NCI-H2107 (cell line): ENCODE data around the gene PHF20.
A peak's percentile ranks its signal among the peaks of the same experiment; 100 is the strongest.
"Not testable (repeated sequence)": the region's sequence is repeated elsewhere in the genome, so short reads cannot be mapped to it uniquely, and the experiment has no call there.

ENCODE experiments used
- DNase-seq: peaks from one replicate; lab custom pipeline; 2025; lab: John Stamatoyannopoulos, UW

Gene PHF20

DNA sequence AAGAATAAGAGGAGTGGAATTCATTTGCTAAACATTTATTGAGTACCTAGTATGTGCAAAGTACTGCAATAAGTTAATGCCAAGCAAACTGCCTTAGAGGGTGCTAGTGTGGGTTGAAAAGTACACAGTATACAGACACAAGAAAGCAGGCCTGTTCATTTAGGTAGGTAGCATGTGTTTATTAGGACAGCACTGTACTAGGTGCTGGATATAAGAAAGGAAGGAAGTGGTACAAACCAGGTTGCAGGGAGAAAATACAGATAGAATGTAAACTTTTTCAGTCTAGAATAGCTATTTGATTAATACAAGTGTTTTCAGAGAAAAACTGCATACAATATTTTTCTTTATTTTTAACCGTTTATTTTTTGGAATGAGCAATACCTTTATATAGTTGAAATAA lies 68.1 kb downstream of the PHF20 start:
- DNase-seq, result no peak

DNA sequence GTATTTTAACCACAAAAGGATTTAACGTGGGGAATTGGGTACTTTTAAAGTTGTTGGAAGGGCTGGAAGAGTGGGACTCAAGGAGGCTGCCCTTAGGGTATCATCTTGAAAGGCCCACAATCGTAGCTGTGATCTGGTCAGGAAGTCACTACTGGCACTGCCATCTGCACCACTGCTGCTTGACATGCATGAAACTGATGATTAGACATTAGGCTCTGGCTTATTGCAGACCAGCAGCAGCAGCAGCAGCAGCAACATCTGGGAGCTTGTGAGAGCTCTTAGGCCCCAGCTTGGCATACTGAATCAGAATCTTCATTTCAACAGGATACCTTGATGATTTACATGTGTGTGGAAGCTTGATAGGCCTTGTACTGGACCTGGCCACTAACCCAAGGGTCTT lies 68.6 kb downstream of the PHF20 start:
- no peak for DNase-seq

DNA sequence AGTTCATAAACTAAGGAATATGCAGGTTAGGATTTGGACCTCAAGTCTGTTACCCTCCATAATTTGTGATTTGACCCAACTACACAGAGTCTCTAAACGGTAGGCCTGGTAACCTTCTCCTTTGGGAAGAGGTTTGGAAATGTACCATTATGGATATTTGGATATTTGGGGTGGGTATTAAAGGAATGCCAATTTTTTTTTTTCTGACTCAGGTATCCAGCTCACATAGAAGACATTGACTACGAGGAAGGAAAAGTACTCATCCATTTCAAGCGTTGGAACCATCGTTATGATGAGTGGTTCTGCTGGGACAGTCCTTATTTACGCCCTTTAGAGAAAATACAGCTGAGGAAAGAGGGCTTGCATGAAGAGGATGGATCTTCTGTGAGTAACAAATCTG lies 70.5 kb downstream of the PHF20 start:
- no peak for DNase-seq

DNA sequence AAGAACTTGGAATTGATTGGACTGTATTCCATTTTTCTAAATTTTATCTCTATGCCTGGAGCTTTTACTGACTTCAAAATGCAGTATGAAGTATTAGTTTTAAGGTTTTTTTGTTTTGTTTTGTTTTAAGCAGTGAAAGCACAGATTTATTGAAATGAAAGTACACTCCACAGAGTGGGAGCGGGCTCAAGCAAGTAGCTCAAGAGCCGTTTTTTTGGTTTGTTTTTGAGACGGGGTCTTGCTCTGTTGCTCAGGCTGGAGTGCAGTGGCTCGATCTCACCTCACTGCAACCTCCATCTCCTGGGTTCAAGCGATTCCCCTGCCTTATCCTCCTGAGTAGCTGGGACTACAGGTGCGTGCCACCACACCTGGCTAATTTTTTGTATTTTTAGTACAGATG lies 72.1 kb downstream of the PHF20 start:
- not testable (repeated sequence) for DNase-seq

DNA sequence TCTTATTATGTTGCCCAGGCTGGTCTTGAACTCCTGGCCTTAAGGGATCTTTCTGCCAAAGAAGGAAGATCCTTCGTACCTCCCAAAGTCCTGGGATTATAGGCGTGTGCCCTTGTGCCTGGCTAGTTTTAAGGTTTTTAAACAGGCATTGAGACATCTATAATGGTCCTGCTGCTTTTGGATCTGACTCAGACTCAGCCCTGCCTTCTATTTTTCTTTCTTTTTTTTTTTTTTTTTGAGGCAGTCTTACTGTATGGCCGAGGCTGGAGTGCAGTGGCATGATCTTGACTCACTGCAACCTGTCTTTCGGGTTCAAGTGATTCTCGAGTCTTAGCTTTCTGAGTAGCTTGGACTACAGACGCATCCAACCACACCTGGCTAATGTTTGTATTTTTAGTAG lies 73.7 kb downstream of the PHF20 start:
- no peak for DNase-seq

DNA sequence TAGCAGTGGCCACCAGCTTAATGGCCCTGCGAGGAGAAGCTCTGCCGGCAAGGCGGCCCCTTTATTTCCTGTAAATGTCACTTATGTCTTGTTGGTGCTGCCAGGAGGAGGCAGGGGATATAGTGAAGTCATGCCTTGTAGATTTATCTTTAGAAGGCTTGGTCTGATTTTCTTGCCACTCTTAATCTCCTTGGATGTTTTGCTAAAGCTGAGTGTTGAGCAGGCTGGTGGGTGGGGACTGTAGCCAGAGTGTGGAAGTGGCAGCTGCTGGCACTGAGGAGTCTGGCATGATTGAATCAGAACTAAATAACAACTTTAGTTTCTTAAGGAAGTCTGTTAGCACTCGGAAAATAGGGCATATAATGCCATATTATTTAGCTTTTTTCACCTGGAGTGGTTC lies 77.9 kb downstream of the PHF20 start:
- no peak for DNase-seq

DNA sequence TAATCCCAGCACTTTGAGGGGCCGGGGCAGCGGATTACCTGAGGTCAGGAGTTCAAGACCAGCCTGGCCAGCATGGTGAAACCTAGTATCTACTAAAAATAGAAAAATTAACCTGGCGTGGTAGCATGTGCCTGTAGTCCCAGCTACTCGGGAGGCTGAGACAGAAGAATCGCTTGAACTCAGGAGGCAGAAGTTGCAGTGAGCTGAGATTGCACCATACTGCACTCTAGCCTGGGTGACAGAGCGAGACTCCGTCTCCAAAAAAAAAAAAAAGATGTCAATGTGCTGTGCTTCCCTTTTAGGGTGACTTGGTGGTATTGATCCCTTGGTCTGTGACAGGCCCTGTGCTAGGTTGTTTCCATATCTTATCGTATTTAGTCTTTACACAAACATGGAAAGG lies 79.8 kb downstream of the PHF20 start:
- DNase-seq, result not testable (repeated sequence)

DNA sequence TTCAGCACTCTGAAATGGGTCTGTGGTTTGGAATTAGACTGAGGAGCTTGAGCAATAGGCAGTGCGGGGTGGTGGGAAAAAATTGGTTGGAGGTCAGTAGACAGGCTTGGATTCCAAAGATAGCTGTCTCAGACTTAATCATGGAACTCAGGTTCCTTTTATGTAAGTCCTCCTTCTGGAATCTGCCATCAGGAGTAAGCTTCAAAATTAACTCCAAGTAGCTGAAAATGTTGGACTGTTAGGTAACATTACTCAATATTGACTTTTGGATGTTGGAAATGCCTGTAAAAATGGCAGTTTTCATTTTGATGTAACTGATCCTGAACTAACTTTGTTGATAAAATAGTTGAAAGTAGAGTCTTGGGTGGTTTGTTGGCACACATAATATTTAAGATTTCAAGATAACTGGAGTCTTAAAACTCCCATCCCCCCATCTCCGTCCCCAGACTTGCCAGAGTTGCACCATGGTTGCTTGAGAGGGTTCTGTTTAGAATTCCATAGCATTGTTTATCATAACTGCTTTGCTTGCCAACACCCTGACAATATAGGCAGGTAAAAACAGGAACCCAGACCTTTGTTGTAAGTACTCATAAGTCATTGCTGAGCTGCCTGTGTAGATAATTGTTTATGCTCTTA lies 83.0 kb downstream of the PHF20 start:
- no peak for DNase-seq

DNA sequence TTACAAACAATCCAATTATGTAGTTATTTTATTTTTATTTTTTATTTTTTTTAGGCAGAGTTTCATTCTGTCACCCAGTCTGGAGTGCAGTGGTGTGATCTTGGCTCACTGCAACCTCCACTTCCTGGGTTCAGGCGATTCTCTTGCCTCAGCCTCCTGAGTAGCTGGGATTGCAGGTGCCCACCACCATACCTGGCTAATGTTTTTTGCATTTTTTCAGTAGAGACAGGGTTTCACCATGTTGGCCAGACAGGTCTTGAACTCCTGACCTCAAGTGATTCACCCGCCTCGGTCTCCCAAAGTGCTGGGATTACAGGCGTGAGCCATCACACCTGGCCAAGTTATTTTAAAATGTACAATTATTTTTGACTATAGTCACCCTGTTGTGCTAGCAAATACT lies 83.8 kb downstream of the PHF20 start:
- DNase-seq, result not testable (repeated sequence)

DNA sequence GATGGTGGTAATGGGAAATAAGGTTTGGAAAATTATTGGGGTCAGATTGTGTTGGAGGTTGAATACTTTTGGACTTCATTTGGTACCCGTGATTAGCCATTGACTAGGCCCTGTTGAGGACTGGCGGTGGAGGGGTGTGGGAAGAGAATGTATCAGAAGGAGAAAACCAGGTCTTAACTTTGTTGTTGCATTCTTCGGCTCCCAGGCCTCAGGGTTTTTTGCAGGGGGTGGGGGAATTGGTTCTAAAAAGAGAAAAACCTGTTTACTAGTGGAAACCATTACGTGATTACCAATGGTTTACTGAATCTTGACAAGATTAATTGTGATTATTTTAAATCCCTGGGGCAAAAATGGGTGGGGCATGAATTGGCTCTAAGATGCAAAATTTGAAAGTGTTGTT lies 85.1 kb downstream of the PHF20 start:
- DNase-seq, result no peak

DNA sequence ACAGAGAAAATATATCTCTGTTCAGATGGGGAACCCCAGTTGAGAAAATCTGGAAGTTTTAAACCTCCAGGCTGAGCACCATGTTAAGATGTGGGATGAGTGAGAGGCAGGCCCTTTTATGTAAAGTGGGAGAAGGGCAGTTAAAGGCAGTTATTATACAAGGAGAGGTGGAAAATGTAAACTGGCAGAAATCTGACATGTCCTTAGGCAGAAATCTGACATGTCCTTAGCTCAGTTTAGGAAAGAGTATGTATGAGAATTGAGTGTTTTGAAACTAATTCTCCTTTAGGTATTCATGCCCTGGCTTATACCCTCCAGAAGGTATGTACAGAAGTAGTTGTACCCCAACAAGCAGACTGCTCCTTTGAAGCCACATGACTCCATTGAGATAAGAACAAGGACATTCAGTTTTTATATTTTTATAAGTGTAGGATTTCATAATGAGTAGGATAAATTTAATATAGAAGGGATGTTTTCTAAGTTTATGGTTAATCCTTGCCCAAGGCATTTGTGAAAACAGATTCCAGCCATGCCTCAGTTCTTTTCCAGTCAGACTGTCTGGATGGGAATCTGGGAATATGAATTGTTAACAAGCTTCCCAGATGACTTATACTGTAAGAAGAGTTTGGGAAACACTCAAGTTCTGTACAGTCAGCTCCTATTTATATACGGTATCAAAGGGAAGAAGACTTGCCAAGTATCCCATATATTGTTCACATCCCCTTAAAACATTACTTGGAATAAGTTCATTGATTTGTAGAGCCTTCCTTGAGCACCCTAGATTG lies 94.8 kb downstream of the PHF20 start:
- no peak for DNase-seq

DNA sequence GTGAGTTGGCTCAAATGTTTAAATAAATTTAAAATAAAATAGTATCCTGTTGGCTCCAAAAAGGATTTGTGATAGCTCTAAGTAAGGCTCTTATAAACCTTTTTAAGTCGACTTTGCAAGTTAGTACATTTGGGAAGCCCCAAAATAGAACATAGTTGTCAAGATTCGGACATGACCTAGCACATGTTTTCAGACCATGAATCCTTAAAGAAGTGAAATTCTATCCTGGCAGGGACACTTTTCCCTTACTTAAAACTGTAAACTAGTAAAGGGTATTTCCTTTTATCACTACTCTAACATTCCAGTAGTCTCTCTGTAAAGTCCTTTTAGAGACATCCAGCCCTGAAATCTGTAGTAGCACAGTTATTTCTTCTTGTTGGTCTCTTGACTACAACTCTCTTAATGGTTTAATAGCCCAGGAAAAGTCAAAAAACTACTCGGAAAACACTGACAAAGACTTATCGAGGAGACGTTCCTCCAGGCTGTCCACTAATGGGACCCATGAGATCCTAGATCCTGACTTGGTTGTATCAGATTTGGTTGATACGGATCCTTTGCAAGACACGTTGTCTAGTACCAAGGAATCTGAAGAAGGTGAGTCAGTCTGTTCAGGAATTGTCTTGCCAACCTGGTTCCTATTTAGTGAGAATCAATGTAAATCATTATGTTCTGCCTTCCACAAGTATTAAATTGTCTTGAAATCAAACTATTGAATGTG lies 98.9 kb downstream of the PHF20 start:
- no peak for DNase-seq

DNA sequence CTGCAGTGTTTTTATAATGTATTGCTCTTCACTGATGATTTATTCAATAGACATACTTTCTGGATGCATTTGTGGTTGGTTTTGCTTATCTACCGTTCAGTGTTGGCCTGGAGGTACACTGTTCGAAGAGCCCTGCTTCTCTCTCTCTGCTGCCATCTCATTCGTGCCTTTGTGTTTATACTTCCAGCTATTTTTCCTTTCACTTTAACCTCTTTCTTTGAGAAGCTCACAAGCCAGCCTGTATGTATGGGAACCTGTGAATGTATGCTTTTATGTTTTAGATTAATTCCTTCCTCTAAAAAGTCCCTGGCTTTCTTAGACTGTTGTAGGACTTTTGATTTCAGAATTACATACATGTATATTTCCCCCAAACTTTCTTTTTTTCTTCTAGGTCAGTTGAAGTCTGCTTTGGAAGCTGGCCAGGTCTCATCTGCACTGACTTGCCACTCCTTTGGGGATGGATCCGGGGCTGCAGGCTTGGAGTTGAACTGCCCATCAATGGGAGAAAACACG lies 99.5 kb downstream of the PHF20 start:
- no peak for DNase-seq

DNA sequence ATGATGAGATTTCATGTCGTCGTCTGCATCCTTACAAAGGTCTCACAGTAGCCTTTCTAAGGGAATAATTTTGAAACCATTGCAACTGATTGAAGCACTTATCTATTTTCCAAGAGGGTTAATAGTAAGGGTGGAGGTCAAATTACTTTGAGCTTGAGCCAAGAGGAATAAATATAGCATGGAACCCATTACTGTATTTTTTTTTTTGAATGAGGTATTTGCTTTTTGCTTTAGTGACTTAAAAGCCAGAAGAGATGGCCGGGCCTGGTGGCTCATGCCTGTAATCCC lies 104.2 kb downstream of the PHF20 start:
- DNase-seq, result no peak

DNA sequence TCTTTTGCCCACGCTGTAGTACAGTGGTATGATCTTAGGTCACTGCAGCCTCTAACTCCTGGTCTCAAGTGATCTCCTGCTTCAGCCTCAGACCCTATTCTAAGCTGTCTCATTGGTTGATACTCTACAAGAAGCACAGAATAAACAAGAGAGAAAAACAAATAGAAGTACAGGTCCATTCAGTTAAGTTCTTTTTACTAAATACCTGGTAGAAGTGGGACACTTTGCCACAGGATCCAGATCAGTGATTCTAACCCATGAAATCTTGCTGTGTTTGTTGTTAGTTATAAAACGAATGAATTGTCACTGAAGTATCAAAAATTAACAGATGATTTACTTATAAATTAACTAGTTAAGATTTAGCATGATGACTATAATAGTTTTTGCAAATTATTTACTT lies 105.8 kb downstream of the PHF20 start:
- no peak for DNase-seq

DNA sequence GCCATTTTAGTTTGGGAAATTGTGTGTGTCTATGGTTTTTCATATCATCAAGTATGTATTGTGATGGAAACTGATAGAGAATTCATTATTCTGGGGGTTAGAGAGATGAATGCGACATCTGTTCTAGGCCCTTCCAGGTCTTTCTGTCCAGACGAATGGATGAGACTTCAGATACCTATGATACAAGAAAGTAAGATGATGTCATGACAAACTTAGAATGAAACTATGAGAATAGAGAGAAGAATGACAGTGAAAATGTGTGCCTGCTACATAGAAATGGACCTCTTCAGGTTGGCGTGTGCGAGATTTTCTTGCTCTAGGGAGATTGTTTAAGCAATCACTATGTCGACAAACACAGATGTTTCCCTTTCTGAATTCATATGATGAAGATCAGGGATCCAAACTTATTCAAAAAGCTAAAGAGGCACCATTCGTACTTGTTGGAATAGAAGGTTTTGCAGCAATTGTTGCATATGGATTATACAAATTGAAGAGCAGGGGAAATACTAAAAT lies 106.4 kb downstream of the PHF20 start:
- no peak for DNase-seq

DNA sequence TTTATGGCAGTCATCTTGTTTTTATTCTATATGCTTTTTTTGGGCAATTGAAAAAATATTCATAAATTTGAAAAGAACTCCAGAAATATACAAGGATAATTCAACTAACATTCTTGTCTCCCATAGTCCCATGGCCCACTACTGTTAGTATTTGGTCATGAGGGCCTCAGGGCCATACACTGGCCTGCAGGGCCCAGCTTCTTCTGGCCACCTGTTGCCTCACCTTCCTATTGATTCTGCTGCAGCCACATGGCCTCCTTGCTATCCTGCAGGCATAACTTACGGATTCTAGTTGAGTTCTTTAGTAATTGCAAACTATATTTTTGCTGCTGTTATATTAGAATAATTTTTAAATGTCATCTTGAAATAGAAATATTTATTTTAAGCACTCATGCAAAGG lies 109.9 kb downstream of the PHF20 start:
- no peak for DNase-seq

DNA sequence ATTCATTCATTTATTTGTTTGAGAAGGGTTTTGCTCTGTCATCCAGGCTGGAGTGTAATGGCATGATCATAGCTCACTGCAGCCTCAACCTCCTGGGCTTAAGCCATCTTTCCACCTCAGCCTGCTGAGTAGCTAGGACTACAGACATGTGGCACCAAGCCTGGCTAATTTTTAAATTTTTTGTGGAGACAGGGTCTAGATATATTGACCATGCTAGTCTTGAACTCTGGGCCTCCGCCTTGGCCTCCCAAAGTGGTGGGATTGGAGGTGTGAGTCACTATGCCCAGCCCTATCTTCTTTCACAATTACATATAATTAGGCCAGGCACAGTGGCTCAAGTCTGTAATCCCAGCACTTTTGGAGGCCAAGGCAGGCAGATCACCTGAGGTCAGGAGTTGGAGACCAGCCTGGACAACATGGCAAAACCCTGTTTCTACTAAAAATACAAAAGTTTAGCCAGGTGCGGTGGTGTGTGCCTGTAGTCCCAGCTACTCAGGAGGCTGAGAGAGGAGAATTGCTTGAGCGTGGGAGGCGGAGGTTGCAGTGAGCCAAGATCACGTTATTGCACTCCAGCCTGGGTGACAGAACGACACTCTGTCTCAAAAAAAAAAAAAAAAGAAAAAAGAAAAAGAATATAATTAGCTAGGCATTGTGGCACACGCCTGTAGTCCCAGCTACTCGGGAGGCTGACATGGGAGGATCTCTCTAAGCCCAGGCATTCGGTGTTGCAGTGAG lies 110.8 kb downstream of the PHF20 start:
- not testable (repeated sequence) for DNase-seq

DNA sequence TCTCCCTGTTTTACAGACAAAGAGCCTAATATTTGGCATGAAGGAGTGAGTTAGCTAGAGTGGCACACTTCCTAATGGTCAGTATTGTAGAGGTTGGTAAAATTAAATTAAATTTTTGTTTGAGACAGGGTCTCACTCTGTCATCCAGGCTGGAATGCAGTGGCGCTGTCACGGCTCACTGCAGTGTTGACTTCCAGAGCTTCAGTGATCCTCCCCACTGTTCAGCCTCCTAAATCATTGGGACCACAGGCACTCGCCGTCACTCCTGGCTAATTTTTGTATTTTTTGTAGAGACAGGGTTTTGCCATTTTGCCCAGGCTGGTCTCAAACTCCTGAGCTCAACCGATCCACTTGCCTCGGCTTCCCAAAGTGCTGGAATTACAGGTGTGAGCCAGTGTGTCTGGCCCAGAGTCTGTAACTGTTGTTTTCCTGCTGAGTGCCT lies 111.5 kb downstream of the PHF20 start:
- DNase-seq, result no peak

DNA sequence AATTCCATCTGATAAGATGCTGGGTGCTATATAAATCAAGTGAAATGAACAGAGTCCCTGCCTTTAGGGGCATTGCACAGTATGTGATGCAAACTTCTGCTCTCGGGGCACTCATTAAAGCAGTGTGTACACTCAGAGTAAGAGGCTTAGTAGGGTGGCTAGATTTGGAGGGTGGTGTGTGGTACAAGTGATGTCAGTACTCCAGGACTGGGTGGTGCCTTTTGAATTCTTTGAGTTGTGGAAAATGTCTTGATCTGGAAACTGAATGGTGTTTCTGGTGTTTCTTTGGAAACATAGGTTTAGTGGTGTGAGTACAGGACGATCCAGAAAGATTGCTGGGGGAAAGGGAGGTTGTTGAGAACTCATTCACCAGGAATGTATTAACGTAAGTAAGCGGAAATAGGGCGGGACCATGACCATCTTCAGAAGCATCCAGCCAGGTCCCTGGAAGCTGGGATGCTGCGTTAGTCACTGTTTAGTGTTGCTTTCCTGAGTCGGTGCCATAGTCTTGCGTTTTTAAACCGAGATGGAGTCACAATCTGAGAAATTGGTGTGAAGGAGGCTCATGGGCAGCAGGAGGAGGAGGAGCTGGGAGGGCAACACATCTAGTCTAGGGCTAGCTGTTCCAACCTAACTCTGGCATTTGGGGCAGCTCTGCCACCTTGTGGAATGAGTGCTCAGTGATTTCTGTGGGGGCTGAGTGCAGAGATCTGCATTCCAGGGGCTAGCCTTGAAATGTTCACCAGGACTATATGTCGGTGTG lies 112.1 kb downstream of the PHF20 start:
- DNase-seq, result peak; percentile 20

DNA sequence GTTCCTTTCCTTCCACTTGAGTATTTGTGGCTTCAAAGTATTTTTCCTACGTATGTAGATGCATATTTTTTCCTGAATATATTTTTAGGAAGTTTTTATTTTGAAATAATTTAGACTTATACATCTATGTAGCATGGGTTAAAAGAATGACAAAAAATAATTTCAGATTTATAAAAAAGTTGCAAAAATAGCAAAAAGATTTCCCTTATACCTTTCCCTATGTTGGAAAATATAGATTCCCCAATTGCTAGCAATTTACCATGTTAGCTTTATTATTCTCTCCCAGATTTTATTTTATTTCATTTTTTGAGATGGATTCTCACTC lies 112.7 kb downstream of the PHF20 start:
- DNase-seq, result no peak

DNA sequence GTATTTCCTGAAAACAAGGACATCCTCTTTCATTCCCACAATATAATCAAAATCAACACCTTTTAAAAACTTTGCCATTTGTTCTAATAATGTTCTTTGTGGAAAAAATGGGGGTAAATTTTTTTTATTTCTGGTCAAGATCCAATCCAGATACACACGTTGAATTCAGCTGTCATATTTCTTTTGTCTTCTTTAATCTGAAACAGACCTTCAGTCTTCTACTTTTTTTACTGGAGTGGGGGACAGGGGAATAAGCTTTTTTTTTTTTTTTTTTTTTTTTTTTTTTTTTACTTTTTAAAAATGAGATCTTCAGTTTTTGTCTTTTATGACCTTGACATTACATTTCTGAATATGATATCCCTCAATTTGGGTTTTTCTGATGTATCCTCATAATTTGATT lies 113.4 kb downstream of the PHF20 start:
- no peak for DNase-seq
